B cell (primary cell): ENCODE data around the gene CDK18. TPM values are rescaled to one million over a fixed set of nuclear protein-coding genes. Genes with fewer than 3 reads are reported as not detected.

ENCODE experiments used
- ATAC-seq: fragments of 200-7000 bp; cut with Tn5 transposase; one replicate; pipeline ENCODE4 v1.10.0; 2021; ENCODE audit warnings: low read depth, mild to moderate bottlenecking, moderate number of reproducible peaks, moderate library complexity
- CTCF ChIA-PET: fragments of 350-600 bp; sonication (Branson Sonifier 250); formaldehyde crosslinking; loops from one replicate; lab custom pipeline; 2021; ENCODE audit warnings: antibody characterized with exemption, inconsistent platforms; lab: Charles Lee
- POLR2A ChIA-PET: fragments of 350-600 bp; sonication (Branson Sonifier 250); formaldehyde crosslinking; loops from one replicate; lab custom pipeline; 2021; ENCODE audit warnings: antibody characterized with exemption; lab: Charles Lee
- DNase-seq: peaks from one replicate; pipeline ENCODE4 v3.0.0; 2013
- H2AFZ ChIP-seq: 2 replicates; pipeline ENCODE4 v1.6.1; 2012; ENCODE audit warnings: mild to moderate bottlenecking, low read depth, low read length; ENCODE audit not compliant: insufficient read depth, poor library complexity, severe bottlenecking
- H3K27ac ChIP-seq, 2 donors: 1 replicate in 1 of 2; 2 replicates in 1 of 2; pipeline ENCODE4 v1.5.1; 2012 to 2013; ENCODE audit warnings: low read length in 2 of 2, mild to moderate bottlenecking in 2 of 2, moderate library complexity in 1 of 2
- H3K27me3 ChIP-seq, 4 experiments: fragments of 200-600 bp in 1 of 4; sonication (generic) in 1 of 4; replicated peaks in 1 of 4; 1 replicate in 2 of 4; 2 replicates in 2 of 4; pipeline versions ENCODE4 v1.6.1 to v1.7.0; 2013 to 2016; ENCODE audit warnings: low read length in 3 of 4, mild to moderate bottlenecking in 2 of 4, mixed read lengths in 1 of 4, moderate library complexity in 1 of 4; ENCODE audit not compliant: insufficient read depth in 4 of 4, control insufficient read depth in 3 of 4; ENCODE audit errors: control extremely low read depth in 1 of 4
- H3K36me3 ChIP-seq, 2 experiments: replicated peaks in 1 of 2; 1 replicate in 1 of 2; 2 replicates in 1 of 2; pipeline versions ENCODE4 v1.6.1 to v1.7.1; 2013; ENCODE audit warnings: low read length in 1 of 2; ENCODE audit not compliant: insufficient read depth in 2 of 2, control insufficient read depth in 1 of 2; ENCODE audit errors: control extremely low read depth in 1 of 2, extremely low read depth in 1 of 2
- H3K4me1 ChIP-seq, 2 donors: fragments of 200-600 bp in 1 of 2; sonication (generic) in 1 of 2; 1 replicate in 1 of 2; 2 replicates in 1 of 2; pipeline versions ENCODE4 v1.5.1 to v1.6.1; 2013 to 2017; ENCODE audit warnings: low read length in 2 of 2; ENCODE audit not compliant: control insufficient read depth in 2 of 2, insufficient read depth in 2 of 2
- H3K4me2 ChIP-seq: replicated peaks from 2 replicates; pipeline ENCODE3; 2012; ENCODE audit warnings: mild to moderate bottlenecking, low read depth, low read length; ENCODE audit not compliant: poor library complexity, severe bottlenecking
- H3K4me3 ChIP-seq, 5 experiments: fragments of 200-600 bp in 1 of 5; sonication (generic) in 1 of 5; 1 replicate in 3 of 5; 2 replicates in 2 of 5; pipeline versions ENCODE4 v1.5.1 to v1.7.0; 2011 to 2016; ENCODE audit warnings: low read length in 4 of 5, mild to moderate bottlenecking in 4 of 5, low read depth in 2 of 5, control low read depth in 1 of 5, moderate library complexity in 1 of 5; ENCODE audit not compliant: insufficient read depth in 1 of 5; ENCODE audit errors: control extremely low read depth in 1 of 5, extremely low read depth in 1 of 5
- H3K79me2 ChIP-seq: fragments of 200-600 bp; sonication (generic); one replicate; pipeline ENCODE4 v1.6.0; 2016; ENCODE audit warnings: low read length; ENCODE audit not compliant: control insufficient read depth, insufficient read depth
- H3K9ac ChIP-seq: fragments of 200-600 bp; sonication (generic); 2 replicates; pipeline ENCODE4 v1.6.1; 2017; ENCODE audit warnings: mild to moderate bottlenecking, low read length, moderate library complexity
- H3K9me3 ChIP-seq, 3 donors: one replicate each; pipeline versions ENCODE4 v1.6.1 to v1.7.1; 2013; ENCODE audit warnings: low read length in 2 of 3; ENCODE audit not compliant: control insufficient read depth in 2 of 3, insufficient read depth in 1 of 3; ENCODE audit errors: control extremely low read depth in 1 of 3
- H4K20me1 ChIP-seq: 2 replicates; pipeline ENCODE4 v1.6.0; 2012; ENCODE audit warnings: mild to moderate bottlenecking, low read length; ENCODE audit not compliant: insufficient read depth, control insufficient read depth, poor library complexity, severe bottlenecking
- H3K27ac Mint-ChIP-seq: one replicate; pipeline ENCODE4 v1.8.0; 2021; ENCODE audit warnings: mixed read lengths
- H3K27me3 Mint-ChIP-seq: one replicate; pipeline ENCODE4 v1.8.0; 2021; ENCODE audit warnings: mixed read lengths
- H3K4me1 Mint-ChIP-seq: one replicate; pipeline ENCODE4 v1.8.0; 2021; ENCODE audit warnings: mixed read lengths
- H3K4me3 Mint-ChIP-seq: one replicate; pipeline ENCODE4 v1.8.0; 2021; ENCODE audit warnings: mixed read lengths
- H3K9me3 Mint-ChIP-seq: one replicate; pipeline ENCODE4 v1.8.0; 2022; ENCODE audit warnings: mixed read lengths; ENCODE audit not compliant: insufficient read depth
- EZH2 ChIP-seq: IDR thresholded peaks from 2 replicates; pipeline ENCODE4 v1.6.1; 2012; ENCODE audit warnings: borderline replicate concordance, low read depth, mild to moderate bottlenecking, moderate library complexity, low read length; ENCODE audit not compliant: insufficient read depth, poor library complexity, severe bottlenecking
- WGBS: methylation state at CpG from one replicate; pipeline ENCODE4 v1.1.5; 2013; ENCODE audit warnings: missing lambda C conversion rate; ENCODE audit not compliant: insufficient coverage; 5-methylcytosine and 5-hydroxymethylcytosine counted together
- intact Hi-C: fragments of 100-400 bp; cut with micrococcal nuclease; formaldehyde crosslinking; loops from one replicate; pipeline ENCODE4 v1.10.0; 2022
- polyA plus RNA-seq: library from polyadenylated mRNA; depleted of rRNA; stranded (reverse); fragments of >200 nt; gene quantifications from 2 replicates; pipeline ENCODE4 v1.2.3, GENCODE V29; 2012
- total RNA-seq, 2 donors: library from RNA; stranded (reverse); fragments of 120-200 nt in 1 of 2; gene quantifications; 1 replicate in 1 of 2; 2 replicates in 1 of 2; pipeline versions ENCODE4 v1.2.3 to v1.2.4, GENCODE V29; 2013 to 2022
- TF ChIP-seq, protein P1 (sequence below): fragments of 200-600 bp; IDR thresholded peaks from one replicate; pipeline ENCODE4 v1.8.0; 2022; ENCODE audit warnings: antibody characterized with exemption, mild to moderate bottlenecking

Gene CDK18
- total and polyA plus RNA-seq, 2 donors (not counting 1 experiment from before 2014, with no cell fraction given), result 3.8 to 4.7 TPM

GRCh38 chr1:205472737-205473441 is 31.6 kb upstream of the CDK18 start:
- H3K9me3 ChIP-seq, result peaks cover 0 to 20% (median 20%) of the 10 kb centered on the region in 3 donors
- no peak overlapping the region for H3K4me3 ChIP-seq
- TF ChIP-seq EZH2, result no peak
- TF ChIP-seq, protein P1, sequence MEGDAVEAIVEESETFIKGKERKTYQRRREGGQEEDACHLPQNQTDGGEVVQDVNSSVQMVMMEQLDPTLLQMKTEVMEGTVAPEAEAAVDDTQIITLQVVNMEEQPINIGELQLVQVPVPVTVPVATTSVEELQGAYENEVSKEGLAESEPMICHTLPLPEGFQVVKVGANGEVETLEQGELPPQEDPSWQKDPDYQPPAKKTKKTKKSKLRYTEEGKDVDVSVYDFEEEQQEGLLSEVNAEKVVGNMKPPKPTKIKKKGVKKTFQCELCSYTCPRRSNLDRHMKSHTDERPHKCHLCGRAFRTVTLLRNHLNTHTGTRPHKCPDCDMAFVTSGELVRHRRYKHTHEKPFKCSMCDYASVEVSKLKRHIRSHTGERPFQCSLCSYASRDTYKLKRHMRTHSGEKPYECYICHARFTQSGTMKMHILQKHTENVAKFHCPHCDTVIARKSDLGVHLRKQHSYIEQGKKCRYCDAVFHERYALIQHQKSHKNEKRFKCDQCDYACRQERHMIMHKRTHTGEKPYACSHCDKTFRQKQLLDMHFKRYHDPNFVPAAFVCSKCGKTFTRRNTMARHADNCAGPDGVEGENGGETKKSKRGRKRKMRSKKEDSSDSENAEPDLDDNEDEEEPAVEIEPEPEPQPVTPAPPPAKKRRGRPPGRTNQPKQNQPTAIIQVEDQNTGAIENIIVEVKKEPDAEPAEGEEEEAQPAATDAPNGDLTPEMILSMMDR, result no peak
- H3K9ac ChIP-seq, result no peak overlapping the region
- H3K79me2 ChIP-seq, result no peaks in the 10 kb centered on the region
- no peak for DNase-seq
- peaks cover 44% of the 10 kb centered on the region for H3K27me3 Mint-ChIP-seq
- H4K20me1 ChIP-seq, result no peaks in the 10 kb centered on the region
- H3K4me3 Mint-ChIP-seq, result no peak overlapping the region
- H3K9me3 Mint-ChIP-seq, result peaks cover 7% of the 10 kb centered on the region
- CTCF ChIA-PET, result interaction anchor here (8.7 kb wide), 1 partner anchor 14 kb away, joined by 65 read pairs; no protein-coding TSS in a partner anchor
- H3K36me3 ChIP-seq, result no peaks in the 10 kb centered on the region
- POLR2A ChIA-PET, result interaction anchor here (0.6 kb wide), 1 partner anchor 159 kb away, joined by 7 read pairs; no protein-coding TSS in a partner anchor
- H3K4me1 Mint-ChIP-seq, result peaks cover 5% of the 10 kb centered on the region
- peaks cover 0 to 32% (median 11%) of the 10 kb centered on the region in 4 experiments for H3K27me3 ChIP-seq
- no peak overlapping the region for H3K27ac Mint-ChIP-seq
- H3K4me1 ChIP-seq, result no peaks in the 10 kb centered on the region
- H2AFZ ChIP-seq, result no peak overlapping the region
- ATAC-seq, result no peak
- intact Hi-C loops, result no loop called here
- H3K27ac ChIP-seq, result no peak overlapping the region
- H3K4me2 ChIP-seq, result no peak overlapping the region
- WGBS, result 23% methylated on average over 11 of the region's 13 CpGs

- ATAC-seq (no peak), DNase-seq (no peak)
- Histone ChIP-seq H2AFZ (no peak overlapping the region), H4K20me1 (no peaks in the 10 kb centered on the region), H3K4me3 (no peak overlapping the region), H3K4me1 (no peaks in the 10 kb centered on the region), H3K79me2 (no peaks in the 10 kb centered on the region), H3K27me3 (peaks cover 0 to 33% (median 11%) of the 10 kb centered on the region in 4 experiments), H3K27ac (no peak overlapping the region), H3K9ac (no peak overlapping the region), H3K36me3 (no peaks in the 10 kb centered on the region), H3K9me3 (peaks cover 0 to 20% (median 20%) of the 10 kb centered on the region in 3 donors), H3K4me2 (no peak overlapping the region)
- intact Hi-C loops, result no loop called here
- peaks cover 40% of the 10 kb centered on the region for H3K27me3 Mint-ChIP-seq
- H3K27ac Mint-ChIP-seq, result peak overlapping the region; percentile 11
- CTCF ChIA-PET, result interaction anchor here (8.7 kb wide), 1 partner anchor 14 kb away, joined by 65 read pairs; no protein-coding TSS in a partner anchor
- H3K9me3 Mint-ChIP-seq, result peaks cover 7% of the 10 kb centered on the region
- WGBS, result no CpG with 5 or more reads among the region's 4 CpGs
- H3K4me3 Mint-ChIP-seq, result no peak overlapping the region
- POLR2A ChIA-PET, result interaction anchor here (0.6 kb wide), 1 partner anchor 160 kb away, joined by 7 read pairs; no protein-coding TSS in a partner anchor
- H3K4me1 Mint-ChIP-seq, result peaks cover 5% of the 10 kb centered on the region
- TF ChIP-seq EZH2, result no peak
- TF ChIP-seq, protein P1, result no peak
Observed at GRCh38 chr1:205473475-205473874, 31.0 kb upstream of the CDK18 start.
